GM12864 (cell line): ENCODE data around the gene ZNF598.
A peak's percentile ranks its signal among the peaks of the same experiment; 100 is the strongest.

Experiments used
- DNase-seq: peaks from one replicate; pipeline ENCODE4 v3.0.0-alpha.2; 2011; ENCODE audit warnings: low read depth
- H3K4me3 ChIP-seq: 2 replicates; pipeline ENCODE4 v1.5.1; 2011; ENCODE audit warnings: mild to moderate bottlenecking, low read depth, low read length, control low read depth
- CTCF ChIP-seq: IDR thresholded peaks from 2 replicates; pipeline ENCODE4 v1.5.1; 2011; ENCODE audit warnings: low read depth, mild to moderate bottlenecking, moderate library complexity, low read length, control low read depth, inconsistent platforms; ENCODE audit errors: missing control alignments

Gene ZNF598

GRCh38 chr16:2009791-2010510 lies at the start of gene ZNF598:
Gene ZNF598, minus strand, starts transcription at chr16:2009821.
- no peak for DNase-seq
- no peak for TF ChIP-seq CTCF
- peak within 1 kb of the TSS; percentile 83 for H3K4me3 ChIP-seq

- no peak for TF ChIP-seq CTCF
- no peak for DNase-seq
- H3K4me3 ChIP-seq: no peak overlapping the region
Measured at GRCh38 chr16:2058872-2059271, 49.3 kb upstream of the ZNF598 start.

GRCh38 chr16:2058420-2058819 lies 48.8 kb upstream of the ZNF598 start:
- H3K4me3 ChIP-seq: no peak overlapping the region
- TF ChIP-seq CTCF: no peak
- no peak for DNase-seq

- H3K4me3 ChIP-seq: no peak overlapping the region
- no peak for TF ChIP-seq CTCF
- no peak for DNase-seq
Measured at GRCh38 chr16:2057438-2057837, 47.8 kb upstream of the ZNF598 start.

- TF ChIP-seq CTCF: peak; percentile 27
- H3K4me3 ChIP-seq: no peak overlapping the region
- DNase-seq: no peak
Measured at GRCh38 chr16:2056681-2057407, 47.2 kb upstream of the ZNF598 start.

- no peak overlapping the region for H3K4me3 ChIP-seq
- no peak for TF ChIP-seq CTCF
- no peak for DNase-seq
Measured at GRCh38 chr16:2056077-2056476, 46.5 kb upstream of the ZNF598 start.
